CD8-positive, alpha-beta memory T cell (primary cell): ENCODE results near the gene OR3A1. TPM values are rescaled to one million over a fixed set of nuclear protein-coding genes. Genes with fewer than 3 reads are reported as not detected.
"Not testable (repeated sequence)": the region's sequence is repeated elsewhere in the genome, so short reads cannot be mapped to it uniquely, and the experiment has no call there.

Source experiments
- CTCF ChIA-PET: fragments of 350-600 bp; sonication (Branson Sonifier 250); formaldehyde crosslinking; loops from one replicate; lab custom pipeline; 2021; ENCODE audit warnings: antibody characterized with exemption; lab: Charles Lee
- POLR2A ChIA-PET: fragments of 350-600 bp; sonication (Branson Sonifier 250); formaldehyde crosslinking; loops from one replicate; lab custom pipeline; 2021; ENCODE audit warnings: antibody characterized with exemption; lab: Charles Lee
- DNase-seq, 5 donors: peaks; one replicate each; pipeline versions ENCODE4 v3.0.0 to v3.0.0-alpha.2; 2020 to 2022; ENCODE audit warnings: mixed read lengths in 1 of 5
- H3K27ac ChIP-seq: one replicate; pipeline ENCODE4 v1.7.0; 2013; ENCODE audit warnings: low read depth, mild to moderate bottlenecking, low read length, moderate library complexity
- H3K27me3 ChIP-seq: 2 replicates; pipeline ENCODE4 v1.7.0; 2013; ENCODE audit warnings: low read length, mild to moderate bottlenecking; ENCODE audit not compliant: insufficient read depth, poor library complexity, severe bottlenecking
- H3K36me3 ChIP-seq: 2 replicates; pipeline ENCODE4 v1.7.0; 2013; ENCODE audit warnings: mild to moderate bottlenecking, low read length, moderate library complexity; ENCODE audit not compliant: insufficient read depth
- H3K4me1 ChIP-seq: 2 replicates; pipeline ENCODE4 v1.7.0; 2013; ENCODE audit warnings: mild to moderate bottlenecking, low read length, moderate library complexity; ENCODE audit not compliant: insufficient read depth
- H3K4me3 ChIP-seq: 2 replicates; pipeline ENCODE4 v1.7.0; 2013; ENCODE audit warnings: mild to moderate bottlenecking, low read length
- H3K9me3 ChIP-seq: 2 replicates; pipeline ENCODE4 v1.7.0; 2013; ENCODE audit warnings: mild to moderate bottlenecking, low read length
- H3K27ac Mint-ChIP-seq, 8 donors: one replicate each; pipeline ENCODE4 v1.8.0; 2020 to 2021; ENCODE audit warnings: mixed read lengths in 8 of 8, mild to moderate bottlenecking in 6 of 8, inconsistent platforms in 3 of 8, moderate library complexity in 3 of 8
- H3K27me3 Mint-ChIP-seq, 2 donors: one replicate each; pipeline ENCODE4 v1.8.0; 2020 to 2021; ENCODE audit warnings: mixed read lengths in 2 of 2, mild to moderate bottlenecking in 1 of 2, moderate library complexity in 1 of 2
- H3K36me3 Mint-ChIP-seq, 3 donors: one replicate each; pipeline ENCODE4 v1.8.0; 2020 to 2021; ENCODE audit warnings: mixed read lengths in 3 of 3, inconsistent platforms in 1 of 3, mild to moderate bottlenecking in 1 of 3
- H3K4me1 Mint-ChIP-seq, 3 donors: one replicate each; pipeline ENCODE4 v1.8.0; 2020 to 2021; ENCODE audit warnings: mixed read lengths in 3 of 3, inconsistent platforms in 1 of 3, mild to moderate bottlenecking in 1 of 3
- H3K4me3 Mint-ChIP-seq, 7 donors: one replicate each; pipeline ENCODE4 v1.8.0; 2020 to 2021; ENCODE audit warnings: mixed read lengths in 7 of 7, mild to moderate bottlenecking in 6 of 7, moderate library complexity in 4 of 7, inconsistent platforms in 2 of 7
- H3K9me3 Mint-ChIP-seq, 5 donors: one replicate each; pipeline ENCODE4 v1.8.0; 2020 to 2022; ENCODE audit warnings: mixed read lengths in 5 of 5, mild to moderate bottlenecking in 3 of 5, moderate library complexity in 2 of 5, inconsistent platforms in 1 of 5
- polyA plus RNA-seq: library from polyadenylated mRNA; unstranded; fragments of 300-500 nt; fragmentation: Illumina TruSeq; gene quantifications from one replicate; pipeline ENCODE4 v1.2.3, GENCODE V29; 2021
- total RNA-seq, 2 experiments: library from RNA; stranded (reverse); gene quantifications; one replicate each; pipeline ENCODE4 v1.2.3, GENCODE V29; 2021

Gene OR3A1
- total and polyA plus RNA-seq, 3 experiments from 2014 or later = 0.46 to 0.82 TPM; not detected in 1

- H3K4me1 ChIP-seq, CTCF ChIA-PET, H3K4me1 Mint-ChIP-seq, H3K4me3 ChIP-seq, H3K27me3 Mint-ChIP-seq, H3K9me3 ChIP-seq, H3K9me3 Mint-ChIP-seq, H3K36me3 Mint-ChIP-seq, H3K36me3 ChIP-seq, H3K27ac ChIP-seq, H3K27me3 ChIP-seq, POLR2A ChIA-PET: not testable (repeated sequence)
- peak in 1 of 5 donors; percentile 14 for DNase-seq
- Mint-ChIP-seq H3K27ac (peak overlapping the region in 3 of 8 donors; percentile 33 to 67 (median 35)), H3K4me3 (peak overlapping the region in 1 of 7 donors; percentile 40)
Observed at GRCh38 chr17:3241044-3241443, 57.1 kb downstream of the OR3A1 start.

Other genes with a start within 250 kb of the OR3A1 start
- gene OR1D5, start 234.8 kb downstream of the OR3A1 start, total RNA-seq = not detected
- gene OR1D5, start 234.8 kb downstream of the OR3A1 start, polyA plus RNA-seq = 0.32 TPM
- gene OR1D2, start 193.9 kb downstream of the OR3A1 start, total RNA-seq = not detected
- not detected for gene OR1D2, start 193.9 kb downstream of the OR3A1 start, polyA plus RNA-seq
- not detected for gene OR1G1, start 170.8 kb downstream of the OR3A1 start, total RNA-seq
- not detected for gene OR1G1, start 170.8 kb downstream of the OR3A1 start, polyA plus RNA-seq
- not detected for gene OR1A2, start 100.8 kb downstream of the OR3A1 start, total RNA-seq
- gene OR1A2, start 100.8 kb downstream of the OR3A1 start, polyA plus RNA-seq = not detected
- not detected for gene OR1A1, start 90.7 kb downstream of the OR3A1 start, total RNA-seq
- not detected for gene OR1A1, start 90.7 kb downstream of the OR3A1 start, polyA plus RNA-seq
- gene OR3A2, start 87.9 kb upstream of the OR3A1 start, total RNA-seq = 1 to 10 TPM; 5.9 to 6.7 TPM
- 0.46 TPM for gene OR3A2, start 87.9 kb upstream of the OR3A1 start, polyA plus RNA-seq
- not detected for gene OR1E1, start 100.0 kb upstream of the OR3A1 start, total RNA-seq
- not detected for gene OR1E1, start 100.0 kb upstream of the OR3A1 start, polyA plus RNA-seq
- gene OR3A3, start 113.0 kb upstream of the OR3A1 start, total RNA-seq = not detected
- not detected for gene OR3A3, start 113.0 kb upstream of the OR3A1 start, polyA plus RNA-seq
- not detected for gene OR1E2, start 135.5 kb upstream of the OR3A1 start, total RNA-seq
- gene OR1E2, start 135.5 kb upstream of the OR3A1 start, polyA plus RNA-seq = not detected
- not detected for gene SPATA22, start 173.5 kb upstream of the OR3A1 start, total RNA-seq
- not detected for gene SPATA22, start 173.5 kb upstream of the OR3A1 start, polyA plus RNA-seq
- gene ASPA, start 177.6 kb upstream of the OR3A1 start, total RNA-seq = not detected
- not detected for gene ASPA, start 177.6 kb upstream of the OR3A1 start, polyA plus RNA-seq